Ramos (cell line): ENCODE results near the gene KIF26B.

Experiments
- in situ Hi-C: fragments of 300-500 bp; cut with MboI; formaldehyde crosslinking; loops from one replicate; pipeline ENCODE4 v1.14.3; 2022; ENCODE audit warnings: low sequenced_read_pairs; ENCODE audit not compliant: unreplicated experiment

Gene KIF26B

GRCh38 chr1:245469734-245470133 is 314.9 kb downstream of the KIF26B start:
- in situ Hi-C loops = no loop called here

- in situ Hi-C loops = no loop called here
Observed at GRCh38 chr1:245475126-245475525, 320.3 kb downstream of the KIF26B start.

- in situ Hi-C loops = no loop called here
Observed at GRCh38 chr1:245475961-245476516, 321.3 kb downstream of the KIF26B start.

GRCh38 chr1:245477941-245478340 is 323.2 kb downstream of the KIF26B start:
- in situ Hi-C loops = no loop called here

GRCh38 chr1:245480393-245481120 is 325.8 kb downstream of the KIF26B start:
- in situ Hi-C loops = no loop called here

- in situ Hi-C loops = no loop called here
Observed at GRCh38 chr1:245481261-245481660, 326.5 kb downstream of the KIF26B start.

- in situ Hi-C loops = no loop called here
Observed at GRCh38 chr1:245483247-245483646, 328.5 kb downstream of the KIF26B start.

- in situ Hi-C loops = no loop called here
Observed at GRCh38 chr1:245484176-245484575, 329.4 kb downstream of the KIF26B start.

GRCh38 chr1:245485996-245486395 is 331.2 kb downstream of the KIF26B start:
- in situ Hi-C loops = no loop called here

GRCh38 chr1:245486775-245487470 is 332.1 kb downstream of the KIF26B start:
- in situ Hi-C loops = no loop called here

- in situ Hi-C loops = no loop called here
Observed at GRCh38 chr1:245488346-245489129, 333.8 kb downstream of the KIF26B start.

- in situ Hi-C loops = no loop called here
Observed at GRCh38 chr1:245489838-245490237, 335.1 kb downstream of the KIF26B start.

- in situ Hi-C loops = no loop called here
Observed at GRCh38 chr1:245493029-245493428, 338.2 kb downstream of the KIF26B start.

- in situ Hi-C loops = no loop called here
Observed at GRCh38 chr1:245495681-245496080, 340.9 kb downstream of the KIF26B start.

GRCh38 chr1:245500546-245500945 is 345.8 kb downstream of the KIF26B start:
- in situ Hi-C loops = no loop called here

- in situ Hi-C loops = no loop called here
Observed at GRCh38 chr1:245501633-245502032, 346.8 kb downstream of the KIF26B start.

GRCh38 chr1:245503548-245503947 is 348.8 kb downstream of the KIF26B start:
- in situ Hi-C loops = no loop called here

GRCh38 chr1:245510144-245510543 is 355.4 kb downstream of the KIF26B start:
- in situ Hi-C loops = no loop called here

- in situ Hi-C loops = no loop called here
Observed at GRCh38 chr1:245512181-245512888, 357.6 kb downstream of the KIF26B start.

- in situ Hi-C loops = no loop called here
Observed at GRCh38 chr1:245512980-245513578, 358.3 kb downstream of the KIF26B start.
